Epithelial cell of esophagus (primary cell): ENCODE data around the gene ARHGAP30.

Experiments
- DNase-seq: peaks from one replicate; pipeline ENCODE4 v3.0.0; 2010; ENCODE audit warnings: low read depth
- H3K4me3 ChIP-seq: 2 replicates; pipeline ENCODE4 v1.5.1; 2011; ENCODE audit warnings: mild to moderate bottlenecking, low read length, control low read depth
- CTCF ChIP-seq: IDR thresholded peaks from 2 replicates; pipeline ENCODE4 v1.5.1; 2011; ENCODE audit warnings: low read depth, mild to moderate bottlenecking, low read length, control low read depth, inconsistent platforms; ENCODE audit not compliant: insufficient read depth; ENCODE audit errors: missing control alignments

ARHGAP30 gene

GRCh38 chr1:161021970-161022353, 47.7 kb downstream of the ARHGAP30 start:
- peak; percentile 95 for DNase-seq
- H3K4me3 ChIP-seq, result peak overlapping the region; percentile 72
- TF ChIP-seq CTCF, result no peak

- DNase-seq, result peak; percentile 100
- H3K4me3 ChIP-seq, result peak overlapping the region; percentile 98
- no peak for TF ChIP-seq CTCF
Measured at GRCh38 chr1:161021165-161021969, 48.3 kb downstream of the ARHGAP30 start.

- peak; percentile 32 for TF ChIP-seq CTCF
- H3K4me3 ChIP-seq, result peak within 1 kb of the TSS; percentile 98
- peak; percentile 87 for DNase-seq
Measured at GRCh38 chr1:161020509-161021164, 49.1 kb downstream of the ARHGAP30 start, which contains the start of gene F11R. TSS of gene F11R (minus strand) at chr1:161021152. CDS start at chr1:161021073, 79 bp downstream.

- TF ChIP-seq CTCF, result no peak
- DNase-seq, result peak; percentile 94
- peak overlapping the region; percentile 98 for H3K4me3 ChIP-seq
Measured at GRCh38 chr1:161019751-161020495, 49.8 kb downstream of the ARHGAP30 start.

- peak overlapping the region; percentile 98 for H3K4me3 ChIP-seq
- peak; percentile 34 for DNase-seq
Measured at GRCh38 chr1:161019111-161019660, 50.5 kb downstream of the ARHGAP30 start.

- H3K4me3 ChIP-seq, result peak overlapping the region; percentile 98
- no peak for DNase-seq
- no peak for TF ChIP-seq CTCF
Measured at GRCh38 chr1:161018631-161018930, 51.1 kb downstream of the ARHGAP30 start.
